ENCODE measurements around the gene DEFB112.

DNA sequence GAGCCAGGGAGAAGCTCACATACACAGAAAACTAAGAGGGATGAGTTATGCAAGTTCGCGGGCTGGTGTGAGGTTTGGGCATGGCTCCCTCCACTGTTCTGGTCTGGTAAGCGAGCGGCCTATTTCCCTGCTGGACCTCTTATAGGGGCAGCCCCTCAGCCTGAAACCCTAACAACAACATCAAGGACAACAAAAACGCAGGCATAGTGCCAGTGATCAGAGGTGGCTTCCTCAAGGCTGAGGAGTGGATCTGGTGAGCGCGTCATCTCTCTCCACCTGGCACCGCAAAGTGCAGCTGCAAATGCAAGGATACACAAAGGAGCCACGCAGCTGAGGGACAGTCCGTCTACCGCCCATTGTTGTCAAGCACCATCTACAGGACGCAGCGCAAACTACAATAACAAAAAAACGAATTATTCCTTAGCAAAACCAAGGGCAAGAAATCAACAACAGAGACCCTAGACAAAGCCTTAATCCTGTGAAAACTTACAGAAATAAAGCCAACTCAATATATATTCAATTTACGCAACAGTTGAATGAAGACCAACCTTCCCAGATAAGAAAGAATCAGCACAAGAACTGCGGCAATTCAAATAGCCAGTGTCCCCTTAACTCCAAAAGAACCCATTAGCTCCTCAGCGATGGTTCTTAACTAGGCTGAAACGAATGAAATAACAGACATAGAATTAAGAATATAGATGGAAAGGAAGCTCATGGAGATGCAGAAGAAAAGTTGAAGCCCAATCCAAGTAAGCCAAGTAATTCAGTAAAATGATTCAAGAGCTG, 18.8 kb downstream of the DEFB112 start:
- TF ChIP-seq ZNF274 (IDR thresholded peaks at IDR 0.05; ENCODE audit: low read depth, low read length) (no peak), YY1 (IDR thresholded peaks at IDR 0.05; ENCODE audit: insufficient read depth, insufficient read length) (no peak)

Data from NT2/D1 (cell line).